Frontal cortex (tissue), 4 donors: ENCODE data around the gene PLPP4. TPM values are rescaled to one million over a fixed set of nuclear protein-coding genes. Genes with fewer than 3 reads are reported as not detected.

Experiments used
- DNase-seq, 2 donors: peaks; one replicate each; pipeline ENCODE4 v3.0.0; 2012; ENCODE audit warnings: low spot score in 2 of 2
- FAIRE-seq: peaks from 2 replicates; lab custom pipeline; 2012; peaks lifted over from hg19 to GRCh38; lab: Jason Lieb, UNC
- total RNA-seq: library from RNA; depleted of rRNA; stranded (reverse); fragments of >200 nt; gene quantifications from one replicate; pipeline ENCODE4 v1.2.3, GENCODE V29; 2014
- donor health status: control.
- donor health status: control.
- donor health status: control.

PLPP4 gene
- total RNA-seq, 1 donor from 2014 or later: 18.8 TPM

GRCh38 chr10:120557311-120557710 lies 100.3 kb downstream of the PLPP4 start:
- DNase-seq: no peak
- FAIRE-seq: no peak

GRCh38 chr10:120559800-120560199 lies 102.8 kb downstream of the PLPP4 start:
- DNase-seq (no peak), FAIRE-seq (no peak)

GRCh38 chr10:120562956-120563355 lies 105.9 kb downstream of the PLPP4 start:
- FAIRE-seq (no peak), DNase-seq (no peak)

GRCh38 chr10:120570418-120570817 lies 113.4 kb downstream of the PLPP4 start:
- DNase-seq (no peak), FAIRE-seq (no peak)

GRCh38 chr10:120571266-120571665 lies 114.2 kb downstream of the PLPP4 start:
- DNase-seq: no peak
- FAIRE-seq: no peak

- FAIRE-seq (no peak), DNase-seq (no peak)
Measured at GRCh38 chr10:120572307-120572706, 115.3 kb downstream of the PLPP4 start.

GRCh38 chr10:120573355-120573754 lies 116.3 kb downstream of the PLPP4 start:
- FAIRE-seq (no peak), DNase-seq (no peak)

GRCh38 chr10:120574981-120575380 lies 118.0 kb downstream of the PLPP4 start:
- FAIRE-seq (no peak), DNase-seq (no peak)

- DNase-seq (no peak), FAIRE-seq (no peak)
Measured at GRCh38 chr10:120575411-120575810, 118.4 kb downstream of the PLPP4 start.

GRCh38 chr10:120578134-120578533 lies 121.1 kb downstream of the PLPP4 start:
- FAIRE-seq (no peak), DNase-seq (no peak)

GRCh38 chr10:120578890-120579289 lies 121.9 kb downstream of the PLPP4 start:
- DNase-seq: no peak
- FAIRE-seq: no peak

- no peak for FAIRE-seq
- DNase-seq: no peak
Measured at GRCh38 chr10:120580918-120581895, 124.2 kb downstream of the PLPP4 start.

- DNase-seq (no peak), FAIRE-seq (no peak)
Measured at GRCh38 chr10:120582753-120583152, 125.7 kb downstream of the PLPP4 start.

GRCh38 chr10:120583424-120584108 lies 126.5 kb downstream of the PLPP4 start:
- FAIRE-seq (no peak), DNase-seq (no peak)

GRCh38 chr10:120584786-120585185 lies 127.8 kb downstream of the PLPP4 start:
- no peak for DNase-seq
- no peak for FAIRE-seq

GRCh38 chr10:120586471-120586872 lies 129.4 kb downstream of the PLPP4 start:
- DNase-seq: no peak
- no peak for FAIRE-seq

- no peak for FAIRE-seq
- no peak for DNase-seq
Measured at GRCh38 chr10:120587061-120587460, 130.0 kb downstream of the PLPP4 start.

GRCh38 chr10:120588311-120588710 lies 131.3 kb downstream of the PLPP4 start:
- DNase-seq: no peak

GRCh38 chr10:120593693-120594092 lies 136.7 kb downstream of the PLPP4 start:
- DNase-seq (no peak), FAIRE-seq (no peak)

More at GRCh38 chr10:120588311-120588710, 131.3 kb downstream of the PLPP4 start:
- no peak for FAIRE-seq

GRCh38 chr10:120597902-120598301 lies 140.9 kb downstream of the PLPP4 start:
- FAIRE-seq: no peak
- DNase-seq: no peak

GRCh38 chr10:120598386-120598785 lies 141.4 kb downstream of the PLPP4 start:
- DNase-seq (no peak), FAIRE-seq (no peak)
